K562 (cell line): Measurements from ENCODE around the gene MRPL54. TPM values are rescaled to one million over a fixed set of nuclear protein-coding genes. Genes with fewer than 3 reads are reported as not detected.

Experiments
- ATAC-seq: fragments of 200-7000 bp; cut with Tn5 transposase; 3 replicates; pipeline ENCODE4 v1.9.1; 2020; ENCODE audit warnings: moderate library complexity
- BruUV-seq: library from RNA; stranded (reverse); fragments of 400-500 nt; replicated peaks from 2 replicates; lab custom pipeline; 2021; lab: Mats Ljungman, UMichigan
- CTCF ChIA-PET: fragments of 300-600 bp; formaldehyde crosslinking; extraction: SDS; loops from one replicate; lab custom pipeline; 2021; ENCODE audit warnings: low intra/inter-chr PET ratio; lab: Yijun Ruan, JAX
- POLR2A ChIA-PET: fragments of 300-600, 350-650 bp; sonication (Branson Sonifier 250); formaldehyde crosslinking; extraction: SDS; loops from one replicate; lab custom pipeline; 2021; ENCODE audit warnings: antibody characterized with exemption, inconsistent platforms; lab: Yijun Ruan, JAX
- DNase-seq, 4 experiments: peaks; one replicate each; pipeline versions ENCODE4 v3.0.0 to v3.0.0-alpha.2; 2011 to 2018; ENCODE audit warnings: low spot score in 3 of 4, mixed read lengths in 3 of 4; ENCODE audit errors: extremely low read depth in 1 of 4
- FAIRE-seq: peaks from 2 replicates; lab custom pipeline; 2011; peaks lifted over from hg19 to GRCh38; lab: Jason Lieb, UNC
- H2AFZ ChIP-seq: 2 replicates; pipeline ENCODE4 v1.6.0; 2011; ENCODE audit warnings: low read depth, low read length, control low read depth, inconsistent platforms
- H3K27ac ChIP-seq: fragments of 200-600 bp; 3 replicates; pipeline ENCODE4 v1.8.0; 2011; ENCODE audit warnings: low read depth, mild to moderate bottlenecking, control low read depth, inconsistent platforms, low read length, moderate library complexity, mixed read lengths; ENCODE audit errors: extremely low read depth
- H3K27me3 ChIP-seq, 2 experiments: fragments of 300-600 bp in 1 of 2; 2 replicates in 1 of 2; 3 replicates in 1 of 2; pipeline versions ENCODE4 v1.6.0 to v1.8.0; 2011; ENCODE audit warnings: inconsistent platforms in 2 of 2, low read length in 2 of 2, mild to moderate bottlenecking in 1 of 2, mixed read lengths in 1 of 2, moderate library complexity in 1 of 2; ENCODE audit not compliant: control insufficient read depth in 2 of 2, insufficient read depth in 2 of 2
- H3K36me3 ChIP-seq: fragments of 300-600 bp; 3 replicates; pipeline ENCODE4 v1.8.0; 2011; ENCODE audit warnings: mild to moderate bottlenecking, low read length, inconsistent platforms; ENCODE audit not compliant: control insufficient read depth, insufficient read depth
- H3K4me1 ChIP-seq, 2 experiments: fragments of 200-600 bp in 1 of 2; replicated peaks in 1 of 2; 2 replicates in 1 of 2; 3 replicates in 1 of 2; pipeline versions ENCODE4 v1.5.1 to v1.8.0; 2011; ENCODE audit warnings: inconsistent platforms in 2 of 2, low read length in 2 of 2, mild to moderate bottlenecking in 1 of 2, mixed read lengths in 1 of 2, moderate library complexity in 1 of 2; ENCODE audit not compliant: control insufficient read depth in 2 of 2, insufficient read depth in 2 of 2
- H3K4me2 ChIP-seq: 2 replicates; pipeline ENCODE4 v1.6.1; 2011; ENCODE audit warnings: low read length, control low read depth, inconsistent platforms, mixed read lengths; ENCODE audit not compliant: insufficient read depth
- H3K4me3 ChIP-seq: fragments of 200-600 bp; sonication (generic), shearing (Covaris generic); 2 replicates; pipeline ENCODE4 v1.5.1; 2016; ENCODE audit warnings: control low read depth, inconsistent platforms
- H3K79me2 ChIP-seq: fragments of 200-600 bp; 3 replicates; pipeline ENCODE4 v1.8.0; 2011; ENCODE audit warnings: low read length, inconsistent platforms; ENCODE audit not compliant: control insufficient read depth, insufficient read depth
- H3K9ac ChIP-seq, 2 experiments: 2 replicates each; pipeline versions ENCODE4 v1.6.0 to v1.6.1; 2011; ENCODE audit warnings: low read depth in 2 of 2, low read length in 2 of 2, control low read depth in 1 of 2, inconsistent platforms in 1 of 2, mild to moderate bottlenecking in 1 of 2, mixed read lengths in 1 of 2; ENCODE audit not compliant: insufficient read depth in 1 of 2
- H3K9me1 ChIP-seq: one replicate; pipeline ENCODE4 v1.6.0; 2011; ENCODE audit warnings: inconsistent platforms, mild to moderate bottlenecking, low read length, moderate library complexity; ENCODE audit not compliant: control insufficient read depth, insufficient read depth
- H3K9me3 ChIP-seq: replicated peaks from 2 replicates; pipeline ENCODE4 v1.5.1; 2011; ENCODE audit warnings: low read depth, low read length, inconsistent platforms; ENCODE audit not compliant: control insufficient read depth, insufficient read depth
- H4K20me1 ChIP-seq: replicated peaks from 2 replicates; pipeline ENCODE4 v1.6.1; 2011; ENCODE audit warnings: low read length, inconsistent platforms, mixed read lengths; ENCODE audit not compliant: control insufficient read depth, insufficient read depth
- BRD9 ChIP-seq: fragments of 450-650 bp; IDR thresholded peaks from 2 replicates; pipeline ENCODE4 v1.6.1; 2018; ENCODE audit warnings: low read depth; ENCODE audit not compliant: partially characterized antibody
- CEBPB ChIP-seq: fragments of 450-650 bp; IDR thresholded peaks from 2 replicates; pipeline ENCODE4 v1.6.1; 2016; ENCODE audit warnings: missing genetic modification characterization, missing compliant biosample characterization
- DDX20 ChIP-seq: fragments of 450-650 bp; IDR thresholded peaks from 2 replicates; pipeline ENCODE4 v1.6.1; 2016; ENCODE audit warnings: missing genetic modification characterization, low read depth, mild to moderate bottlenecking, missing compliant biosample characterization, moderate library complexity
- FOXP1 ChIP-seq: sonication (generic); formaldehyde crosslinking; IDR thresholded peaks from 2 replicates; pipeline ENCODE4 v1.8.0; 2022; ENCODE audit warnings: mild to moderate bottlenecking, missing genetic modification reagents
- GTF2E2 ChIP-seq: fragments of 200-800 bp; sonication (Bioruptor generic); IDR thresholded peaks from 2 replicates; pipeline ENCODE4 v1.6.1; 2016; ENCODE audit warnings: missing genetic modification characterization, missing compliant biosample characterization
- HDAC2 ChIP-seq: fragments of 450-650 bp; IDR thresholded peaks from 2 replicates; pipeline ENCODE4 v1.6.1; 2016; ENCODE audit warnings: mild to moderate bottlenecking
- KDM2B ChIP-seq: fragments of 250-450 bp; sonication (Bioruptor Pico); IDR thresholded peaks from 2 replicates; pipeline ENCODE4 v1.8.0; 2021; ENCODE audit warnings: mild to moderate bottlenecking, moderate library complexity
- PHF8 ChIP-seq: fragments of 200-600 bp; sonication (generic); IDR thresholded peaks from 2 replicates; pipeline ENCODE4 v1.6.1; 2012; ENCODE audit warnings: mixed run types, mild to moderate bottlenecking, inconsistent platforms, low read length, moderate library complexity, borderline replicate concordance
- POLR2AphosphoS2 ChIP-seq: IDR thresholded peaks from 2 replicates; pipeline ENCODE4 v1.6.1; 2012; ENCODE audit warnings: low read length, improper control_type of control experiment
- RNF2 ChIP-seq: sonication (generic); IDR thresholded peaks from 2 replicates; pipeline ENCODE4 v1.6.1; 2016
- SETDB1 ChIP-seq: IDR thresholded peaks from one replicate; pipeline ENCODE4 v1.6.1; 2012; ENCODE audit warnings: low read length, control low read depth, inconsistent platforms
- SMARCA5 ChIP-seq: fragments of 450-650 bp; IDR thresholded peaks from 2 replicates; pipeline ENCODE4 v1.6.1; 2016
- TAF9B ChIP-seq: fragments of 450-650 bp; IDR thresholded peaks from 2 replicates; pipeline ENCODE4 v1.6.1; 2018; ENCODE audit warnings: mild to moderate bottlenecking; ENCODE audit not compliant: partially characterized antibody
- TAL1 ChIP-seq: fragments of 450-650 bp; IDR thresholded peaks from 2 replicates; pipeline ENCODE4 v1.6.1; 2016; ENCODE audit warnings: mild to moderate bottlenecking
- ZSCAN29 ChIP-seq: fragments of 450-650 bp; IDR thresholded peaks from 2 replicates; pipeline ENCODE4 v1.6.1; 2017
- ZSCAN32 ChIP-seq: fragments of 450-650 bp; formaldehyde crosslinking; IDR thresholded peaks from 2 replicates; pipeline ENCODE4 v1.4.0; 2020; ENCODE audit warnings: mild to moderate bottlenecking, moderate library complexity
- WGBS: fragments of 100-300 bp; shearing (Covaris generic); methylation state at CpG from one replicate; pipeline ENCODE4 v1.1.6; 2016; ENCODE audit warnings: low coverage, mixed read lengths; ENCODE audit not compliant: insufficient coverage; ENCODE audit errors: missing lambda C conversion rate; 5-methylcytosine and 5-hydroxymethylcytosine counted together
- in situ Hi-C: fragments of 300-500 bp; cut with MboI; formaldehyde crosslinking; loops from 4 replicates; pipeline ENCODE4 v1.15.0; 2018; ENCODE audit warnings: inconsistent platforms, mixed read lengths
- intact Hi-C: fragments of 100-400 bp; cut with micrococcal nuclease; formaldehyde crosslinking; loops from 2 replicates; pipeline ENCODE4 v1.14.2; 2022
- polyA plus RNA-seq, 8 experiments: library from polyadenylated mRNA; depleted of rRNA in 4 of 8; stranded (reverse) in 5 of 8; unstranded in 3 of 8; fragments of >200 nt; fragmentation: Nextera tagmentation in 2 of 8; fragmentation: Illumina TruSeq in 1 of 8; extraction: Ambion mirVana in 2 of 8; extraction: Trizol in 1 of 8; gene quantifications; 2 replicates each; pipeline versions ENCODE4 v1.2.1 to v1.2.3, GENCODE V29; 2011 to 2014; ENCODE audit warnings: inconsistent platforms in 1 of 8, missing spikeins in 1 of 8
- total RNA-seq, 7 experiments: library from RNA; depleted of rRNA in 6 of 7; stranded (reverse); fragments of >200 nt in 6 of 7; fragmentation: Illumina TruSeq in 2 of 7; extraction: Trizol in 2 of 7; gene quantifications; 2 replicates each; pipeline versions ENCODE4 v1.2.1 to v1.2.3, GENCODE V29; 2011 to 2021; ENCODE audit warnings: low replicate concordance in 1 of 7
- TF ChIP-seq, protein P1 (sequence below): fragments of 450-650 bp; IDR thresholded peaks from 2 replicates; pipeline ENCODE4 v1.6.1; 2016; ENCODE audit warnings: low read depth, mild to moderate bottlenecking, moderate library complexity
- TF ChIP-seq, protein P2 (sequence below), 2 experiments: fragments of 450-650 bp; IDR thresholded peaks; 2 replicates each; pipeline ENCODE4 v1.6.1; 2016
- TF ChIP-seq, protein P3 (sequence below): fragments of 450-650 bp; IDR thresholded peaks from one replicate; pipeline ENCODE4 v1.6.1; 2018; ENCODE audit warnings: mild to moderate bottlenecking, moderate library complexity; ENCODE audit not compliant: partially characterized antibody

Gene MRPL54
- total and polyA plus RNA-seq, 9 of the 15 experiments (the other 6 are each of a cell fraction or from before 2014, with no cell fraction given): 3.5 to 120 (median 56.9) TPM

DNA sequence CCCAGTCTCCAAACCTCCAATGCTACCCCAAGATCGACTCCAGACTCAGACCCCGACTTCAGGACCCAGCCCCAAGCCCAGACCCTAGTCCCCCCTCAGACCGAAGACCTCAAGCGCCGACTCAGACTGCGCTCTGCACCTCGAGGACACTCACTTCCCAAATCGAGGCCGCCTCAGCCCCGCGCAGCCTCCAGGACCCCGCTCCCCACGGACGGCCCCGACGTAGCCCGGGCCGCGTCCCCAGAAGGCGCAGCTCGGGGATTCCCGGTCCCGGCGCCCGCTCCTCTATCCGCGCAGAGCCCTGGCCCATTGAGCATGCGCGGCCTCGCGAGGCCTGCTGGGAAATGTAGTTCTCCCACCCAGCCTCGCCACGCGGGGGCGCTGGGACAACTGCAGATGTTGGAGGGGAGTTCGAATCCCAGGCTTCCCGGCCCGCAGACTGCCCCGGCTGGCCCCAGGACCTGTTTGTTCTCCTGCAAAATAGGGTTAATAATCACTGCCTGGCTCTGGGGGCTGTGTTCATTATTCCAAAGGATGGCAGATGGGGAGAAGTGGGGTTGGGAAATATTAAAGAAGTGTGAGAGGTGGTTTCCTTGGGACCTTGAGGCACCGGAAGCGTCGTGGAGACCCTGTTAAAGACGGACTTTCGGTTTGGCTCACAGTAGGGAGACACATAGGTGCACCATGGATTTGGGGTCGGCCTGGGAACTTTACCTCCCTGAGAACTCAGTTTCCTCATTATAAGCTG is 926 bp upstream of the MRPL54 start, which contains the start of gene APBA3:
Gene APBA3 (minus strand): TSS at position 311 of the 748 bp plus-strand sequence. CDS start 1,428 bp downstream, outside the sequence.
- intact Hi-C loops: loop anchor here (2.0 kb wide), 1 partner anchor 41 kb away; no protein-coding TSS in a partner anchor
- peak; percentile 68; the same call in 1 of the 2 replicates for TF ChIP-seq FOXP1 (CRISPR knock-in tag)
- TF ChIP-seq, protein P1, sequence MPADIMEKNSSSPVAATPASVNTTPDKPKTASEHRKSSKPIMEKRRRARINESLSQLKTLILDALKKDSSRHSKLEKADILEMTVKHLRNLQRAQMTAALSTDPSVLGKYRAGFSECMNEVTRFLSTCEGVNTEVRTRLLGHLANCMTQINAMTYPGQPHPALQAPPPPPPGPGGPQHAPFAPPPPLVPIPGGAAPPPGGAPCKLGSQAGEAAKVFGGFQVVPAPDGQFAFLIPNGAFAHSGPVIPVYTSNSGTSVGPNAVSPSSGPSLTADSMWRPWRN: 0 out of 2 replicates have a peak, but pooled peaks have one; percentile 21
- TF ChIP-seq ZSCAN29: 0 out of 2 replicates have a peak, but pooled peaks have one; percentile 42
- peak; percentile 36; the same call in 1 of the 2 replicates for TF ChIP-seq RNF2
- peak; percentile 86 for TF ChIP-seq HDAC2
- TF ChIP-seq TAL1: peak; percentile 7; the same call in 1 of the 2 replicates
- no peak for TF ChIP-seq KDM2B (CRISPR knock-in tag)
- no peak for TF ChIP-seq CEBPB (tag)
- TF ChIP-seq BRD9: peak; percentile 26
- peak; percentile 72 for TF ChIP-seq TAF9B
- peak; percentile 82; the same call in 1 of the 2 replicates for TF ChIP-seq PHF8
- TF ChIP-seq DDX20 (tag): no peak
- TF ChIP-seq, protein P2, sequence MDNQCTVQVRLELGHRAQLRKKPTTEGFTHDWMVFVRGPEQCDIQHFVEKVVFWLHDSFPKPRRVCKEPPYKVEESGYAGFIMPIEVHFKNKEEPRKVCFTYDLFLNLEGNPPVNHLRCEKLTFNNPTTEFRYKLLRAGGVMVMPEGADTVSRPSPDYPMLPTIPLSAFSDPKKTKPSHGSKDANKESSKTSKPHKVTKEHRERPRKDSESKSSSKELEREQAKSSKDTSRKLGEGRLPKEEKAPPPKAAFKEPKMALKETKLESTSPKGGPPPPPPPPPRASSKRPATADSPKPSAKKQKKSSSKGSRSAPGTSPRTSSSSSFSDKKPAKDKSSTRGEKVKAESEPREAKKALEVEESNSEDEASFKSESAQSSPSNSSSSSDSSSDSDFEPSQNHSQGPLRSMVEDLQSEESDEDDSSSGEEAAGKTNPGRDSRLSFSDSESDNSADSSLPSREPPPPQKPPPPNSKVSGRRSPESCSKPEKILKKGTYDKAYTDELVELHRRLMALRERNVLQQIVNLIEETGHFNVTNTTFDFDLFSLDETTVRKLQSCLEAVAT (IDR thresholded peaks at IDR 0.05): peak; percentile 30 to 81; a peak in 2 of 4 replicates
- no peak for TF ChIP-seq POLR2AphosphoS2
- TF ChIP-seq, protein P3, sequence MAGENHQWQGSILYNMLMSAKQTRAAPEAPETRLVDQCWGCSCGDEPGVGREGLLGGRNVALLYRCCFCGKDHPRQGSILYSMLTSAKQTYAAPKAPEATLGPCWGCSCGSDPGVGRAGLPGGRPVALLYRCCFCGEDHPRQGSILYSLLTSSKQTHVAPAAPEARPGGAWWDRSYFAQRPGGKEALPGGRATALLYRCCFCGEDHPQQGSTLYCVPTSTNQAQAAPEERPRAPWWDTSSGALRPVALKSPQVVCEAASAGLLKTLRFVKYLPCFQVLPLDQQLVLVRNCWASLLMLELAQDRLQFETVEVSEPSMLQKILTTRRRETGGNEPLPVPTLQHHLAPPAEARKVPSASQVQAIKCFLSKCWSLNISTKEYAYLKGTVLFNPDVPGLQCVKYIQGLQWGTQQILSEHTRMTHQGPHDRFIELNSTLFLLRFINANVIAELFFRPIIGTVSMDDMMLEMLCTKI: no peak
- TF ChIP-seq ZSCAN32 (CRISPR knock-in tag): 0 out of 2 replicates have a peak, but pooled peaks have one; percentile 14
- TF ChIP-seq GTF2E2 (tag): no peak; the same call in 1 of the 2 replicates
- TF ChIP-seq SMARCA5: 0 out of 2 replicates have a peak, but pooled peaks have one; percentile 17
- no peak for TF ChIP-seq SETDB1

More for the DNA sequence above, 926 bp upstream of the MRPL54 start, which contains the start of gene APBA3:
- Histone ChIP-seq H2AFZ (peak within 1 kb of the TSS; percentile 100), H3K27me3 (no peaks in the 10 kb centered on the region), H3K9ac (peak within 1 kb of the TSS; percentile 97 to 100), H3K36me3 (peaks cover 30% of the 10 kb centered on the region; the same call in 2 of the 3 replicates), H3K4me1 (peaks cover 8 to 25% of the 10 kb centered on the region in 2 experiments; a peak in 4 of 5 replicates), H3K9me1 (no peaks in the 10 kb centered on the region), H3K4me3 (peak within 1 kb of the TSS; percentile 100), H3K79me2 (peaks cover 26% of the 10 kb centered on the region), H3K27ac (peak within 1 kb of the TSS; percentile 99), H4K20me1 (no peaks in the 10 kb centered on the region), H3K4me2 (peak within 1 kb of the TSS; percentile 97), H3K9me3 (no peaks in the 10 kb centered on the region)
- POLR2A ChIA-PET: interaction anchor here (0.6 to 4.0 kb wide), 13 partner anchors 8 to 775 kb away, joined by 3 to 48 read pairs (median 4); partner anchors contain the start of gene RAX2
- FAIRE-seq (peak; percentile 84), ATAC-seq (peak; percentile 75), DNase-seq (peak; percentile 91 to 98 (median 94))
- 2% methylated on average over 33 of the region's 45 CpGs for WGBS
- no TSS peak for BruUV-seq
- CTCF ChIA-PET: no interaction called here
- in situ Hi-C loops: no loop called here
